Activated naive CD4-positive, alpha-beta T cell treated with anti-CD3 and anti-CD28 coated beads, Interleukin-2, amount 50 U/mL, for 16 hours (primary cell): ENCODE measurements around the gene NOVA2.
A peak's percentile ranks its signal among the peaks of the same experiment; 100 is the strongest.
"Not testable (repeated sequence)": the region's sequence is repeated elsewhere in the genome, so short reads cannot be mapped to it uniquely, and the experiment has no call there.

Experiments
- DNase-seq: peaks from one replicate; pipeline ENCODE4 v3.0.0-alpha.2; 2020

Gene NOVA2

GRCh38 chr19:45919678-45920077 lies 54.0 kb downstream of the NOVA2 start:
- DNase-seq, result no peak

- no peak for DNase-seq
Observed at GRCh38 chr19:45918721-45919120, 54.9 kb downstream of the NOVA2 start.

GRCh38 chr19:45917421-45918091 lies 56.1 kb downstream of the NOVA2 start:
- DNase-seq, result no peak

- DNase-seq, result no peak
Observed at GRCh38 chr19:45913874-45914830, 59.5 kb downstream of the NOVA2 start, which contains the start of gene NANOS2. Gene NANOS2 (minus strand): TSS chr19:45914778. CDS start chr19:45914693, 85 bp downstream.

GRCh38 chr19:45911291-45911690 lies 62.4 kb downstream of the NOVA2 start:
- no peak for DNase-seq

- DNase-seq, result no peak
Observed at GRCh38 chr19:45908956-45909355, 64.7 kb downstream of the NOVA2 start.

GRCh38 chr19:45906221-45906620 lies 67.4 kb downstream of the NOVA2 start:
- DNase-seq, result no peak

GRCh38 chr19:45905011-45905410 lies 68.7 kb downstream of the NOVA2 start:
- no peak for DNase-seq

GRCh38 chr19:45902651-45903625 lies 70.7 kb downstream of the NOVA2 start:
- DNase-seq, result peak; percentile 99

- no peak for DNase-seq
Observed at GRCh38 chr19:45901912-45902650, 71.6 kb downstream of the NOVA2 start, which contains the start of gene MYPOP. Gene MYPOP (minus strand): TSS chr19:45902613. CDS start chr19:45901773, 840 bp downstream.

- DNase-seq, result peak; percentile 47
Observed at GRCh38 chr19:45901432-45901911, 72.2 kb downstream of the NOVA2 start.

- no peak for DNase-seq
Observed at GRCh38 chr19:45900738-45901431, 72.8 kb downstream of the NOVA2 start.

- no peak for DNase-seq
Observed at GRCh38 chr19:45899919-45900589, 73.6 kb downstream of the NOVA2 start.

- DNase-seq, result no peak
Observed at GRCh38 chr19:45899253-45899652, 74.4 kb downstream of the NOVA2 start.

GRCh38 chr19:45897261-45897812 lies 76.3 kb downstream of the NOVA2 start:
- DNase-seq, result no peak

- DNase-seq, result not testable (repeated sequence)
Observed at GRCh38 chr19:45895983-45896599, 77.6 kb downstream of the NOVA2 start.

GRCh38 chr19:45895519-45895972 lies 78.1 kb downstream of the NOVA2 start:
- DNase-seq, result no peak

GRCh38 chr19:45890877-45891276 lies 82.8 kb downstream of the NOVA2 start:
- DNase-seq, result no peak

GRCh38 chr19:45889210-45889885 lies 84.3 kb downstream of the NOVA2 start:
- no peak for DNase-seq
